Left forelimb (tissue), 1 donor: Measurements from ENCODE around the gene BOD1L1.

Experiments
- DNase-seq: peaks from one replicate; pipeline ENCODE4 v3.0.0-alpha.2; 2018; ENCODE audit warnings: low spot score

BOD1L1 gene

DNA sequence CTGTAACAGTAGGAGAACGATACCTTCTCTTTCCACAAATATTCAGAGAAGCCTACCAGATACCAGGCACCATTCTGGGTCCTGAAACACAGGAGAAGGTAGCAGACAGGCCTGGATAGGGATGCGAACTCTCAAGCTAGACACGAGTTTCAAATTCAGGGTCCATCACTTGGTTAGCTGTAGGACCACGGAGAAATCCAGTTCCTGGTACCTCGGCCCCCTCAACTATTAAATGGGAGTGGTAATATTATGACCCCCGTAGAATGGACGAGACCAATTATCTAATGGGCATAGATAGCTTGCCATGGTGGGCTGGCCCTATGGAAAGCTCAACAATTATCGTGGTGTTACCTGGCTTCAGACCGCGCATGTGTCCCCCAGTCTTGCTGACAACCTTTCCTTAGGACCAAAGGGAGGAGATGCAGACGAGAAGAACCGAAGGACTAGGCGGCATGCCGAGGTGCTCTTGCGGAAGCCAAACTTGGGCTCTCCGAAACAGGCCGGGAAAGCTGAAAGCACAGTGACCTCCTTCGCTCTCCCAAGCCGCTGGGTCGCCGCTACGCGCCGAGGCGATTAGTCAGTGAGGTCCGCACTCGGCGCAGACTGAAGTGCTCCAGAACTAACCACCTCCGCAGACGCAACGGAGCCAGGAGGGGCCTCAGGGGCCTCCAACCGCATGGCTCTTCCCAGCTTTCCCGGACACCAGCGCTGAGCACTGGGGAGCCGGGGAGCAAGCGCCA lies 102.9 kb downstream of the BOD1L1 start:
- no peak for DNase-seq

DNA sequence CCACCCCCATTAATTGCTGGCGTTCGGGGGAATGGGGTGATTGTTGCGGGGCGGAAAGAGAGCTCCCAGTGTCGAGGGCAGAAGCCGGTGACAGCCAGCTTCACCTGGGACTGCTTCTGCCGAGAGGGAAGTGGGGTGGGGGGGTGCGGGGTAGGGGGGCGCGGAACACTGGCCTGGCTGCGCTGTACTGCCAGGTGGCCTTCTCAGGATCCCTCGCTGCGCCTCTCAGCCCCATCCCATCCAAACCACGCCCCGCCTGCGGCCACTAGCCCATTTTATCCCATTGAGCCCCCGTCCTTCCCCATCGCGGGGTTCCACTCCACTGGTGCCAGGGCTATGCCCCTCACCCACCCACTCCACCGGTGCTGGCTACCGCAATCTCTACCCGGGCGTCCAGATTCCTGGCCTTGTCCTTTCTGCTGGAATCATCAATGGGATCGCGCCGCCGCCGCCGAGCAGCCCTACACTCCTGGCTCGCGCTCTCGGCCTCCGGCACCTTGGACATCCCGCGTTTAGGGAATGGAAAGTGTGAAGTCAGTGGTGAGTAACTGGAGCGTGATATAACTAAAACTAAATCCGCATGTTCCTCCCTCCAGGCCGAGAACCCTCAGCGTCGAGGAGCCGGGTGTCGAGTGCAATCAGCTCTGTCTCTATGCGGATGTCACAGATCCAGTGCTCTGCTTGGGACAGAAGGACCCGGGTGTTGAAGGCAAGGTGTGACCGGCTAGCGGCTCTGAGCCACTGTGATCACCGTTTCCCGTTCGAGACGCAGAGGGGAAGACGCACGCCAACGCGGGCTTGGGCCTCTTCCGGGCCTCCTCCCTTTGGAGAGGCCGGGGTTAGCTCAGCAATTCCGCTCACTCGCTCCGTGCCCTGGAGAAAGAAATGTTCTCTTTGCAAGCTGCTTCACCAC lies 103.7 kb downstream of the BOD1L1 start:
- no peak for DNase-seq

DNA sequence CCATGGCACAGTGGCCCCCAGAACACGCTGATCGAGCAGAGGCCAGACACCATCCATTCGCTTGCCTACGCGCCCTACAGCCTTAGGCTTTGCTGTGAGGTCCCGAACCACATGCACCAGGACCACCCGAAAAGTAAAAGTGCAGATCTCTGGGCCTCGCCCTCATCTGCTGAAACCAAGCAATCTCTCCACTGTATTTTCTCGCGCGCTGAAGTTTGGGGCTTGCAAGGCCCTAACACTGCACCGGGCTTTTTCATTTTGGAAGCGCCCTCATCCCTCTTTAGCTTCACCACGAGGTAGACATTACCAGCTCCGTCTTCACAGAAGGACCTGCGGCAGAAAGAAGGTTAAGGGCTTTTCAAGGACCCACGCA lies 104.4 kb downstream of the BOD1L1 start:
- DNase-seq: no peak

DNA sequence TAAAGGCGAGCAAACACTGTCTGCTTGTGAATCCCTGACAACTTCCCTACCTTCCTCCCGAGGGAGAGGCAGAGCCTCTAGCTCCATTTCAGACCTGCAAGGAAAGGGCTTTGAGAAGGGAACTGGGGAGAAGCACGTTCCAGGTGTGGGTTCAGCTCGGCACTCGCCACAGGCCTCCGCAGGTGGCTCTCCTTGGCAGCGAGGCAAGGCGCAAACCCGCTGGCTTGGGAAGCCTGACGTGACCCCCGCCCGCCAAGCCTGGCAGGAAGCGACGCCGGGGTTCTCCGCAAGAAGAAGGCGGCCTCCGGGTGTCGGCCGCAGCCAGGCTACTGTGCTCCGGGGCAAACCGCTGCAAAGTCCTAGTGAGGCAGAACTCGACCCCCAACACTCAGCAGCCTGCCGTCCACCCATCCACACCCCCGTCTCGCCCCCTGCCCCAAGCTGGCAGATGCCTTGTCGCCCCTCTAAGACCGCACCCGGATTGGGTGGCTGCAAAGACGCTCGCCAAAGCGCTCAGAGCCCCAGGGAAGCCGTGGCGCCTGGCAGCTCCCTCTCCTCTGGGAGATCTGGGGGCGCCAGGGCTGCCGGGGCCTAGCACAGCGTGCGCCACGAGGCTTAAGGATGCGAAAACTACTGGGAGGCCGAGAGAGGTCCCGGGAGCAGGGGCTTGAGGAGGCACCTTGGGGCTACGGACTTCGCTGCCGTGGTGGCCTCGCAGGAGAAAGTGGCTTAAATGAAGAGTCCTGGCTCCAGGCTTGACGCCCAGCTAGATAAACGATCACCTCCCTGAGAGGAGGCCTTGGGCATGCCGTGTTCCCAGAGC lies 105.0 kb downstream of the BOD1L1 start:
- peak; percentile 63 for DNase-seq

- no peak for DNase-seq
Observed at GRCh38 chr4:13521047-13521446, 106.5 kb downstream of the BOD1L1 start.
